VCaP (cell line): ENCODE measurements around the gene COPS4.
"Not testable (repeated sequence)": the region's sequence is repeated elsewhere in the genome, so short reads cannot be mapped to it uniquely, and the experiment has no call there.

Experiments
- H3K27ac ChIP-seq: fragments of 450-650 bp; 2 replicates; pipeline ENCODE4 v1.5.1; 2017
- TF ChIP-seq, protein P1 (sequence below): fragments of 450-650 bp; conservative IDR thresholded peaks from 2 replicates; pipeline ENCODE4 v1.5.1; 2017; ENCODE audit warnings: mild to moderate bottlenecking, moderate library complexity

COPS4 gene

GRCh38 chr4:83083925-83084475 lies 49.0 kb downstream of the COPS4 start:
- no peak overlapping the region for H3K27ac ChIP-seq
- TF ChIP-seq, protein P1, sequence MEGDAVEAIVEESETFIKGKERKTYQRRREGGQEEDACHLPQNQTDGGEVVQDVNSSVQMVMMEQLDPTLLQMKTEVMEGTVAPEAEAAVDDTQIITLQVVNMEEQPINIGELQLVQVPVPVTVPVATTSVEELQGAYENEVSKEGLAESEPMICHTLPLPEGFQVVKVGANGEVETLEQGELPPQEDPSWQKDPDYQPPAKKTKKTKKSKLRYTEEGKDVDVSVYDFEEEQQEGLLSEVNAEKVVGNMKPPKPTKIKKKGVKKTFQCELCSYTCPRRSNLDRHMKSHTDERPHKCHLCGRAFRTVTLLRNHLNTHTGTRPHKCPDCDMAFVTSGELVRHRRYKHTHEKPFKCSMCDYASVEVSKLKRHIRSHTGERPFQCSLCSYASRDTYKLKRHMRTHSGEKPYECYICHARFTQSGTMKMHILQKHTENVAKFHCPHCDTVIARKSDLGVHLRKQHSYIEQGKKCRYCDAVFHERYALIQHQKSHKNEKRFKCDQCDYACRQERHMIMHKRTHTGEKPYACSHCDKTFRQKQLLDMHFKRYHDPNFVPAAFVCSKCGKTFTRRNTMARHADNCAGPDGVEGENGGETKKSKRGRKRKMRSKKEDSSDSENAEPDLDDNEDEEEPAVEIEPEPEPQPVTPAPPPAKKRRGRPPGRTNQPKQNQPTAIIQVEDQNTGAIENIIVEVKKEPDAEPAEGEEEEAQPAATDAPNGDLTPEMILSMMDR: no peak

- H3K27ac ChIP-seq: not testable (repeated sequence)
Measured at GRCh38 chr4:83084956-83085355, 50.0 kb downstream of the COPS4 start.

DNA sequence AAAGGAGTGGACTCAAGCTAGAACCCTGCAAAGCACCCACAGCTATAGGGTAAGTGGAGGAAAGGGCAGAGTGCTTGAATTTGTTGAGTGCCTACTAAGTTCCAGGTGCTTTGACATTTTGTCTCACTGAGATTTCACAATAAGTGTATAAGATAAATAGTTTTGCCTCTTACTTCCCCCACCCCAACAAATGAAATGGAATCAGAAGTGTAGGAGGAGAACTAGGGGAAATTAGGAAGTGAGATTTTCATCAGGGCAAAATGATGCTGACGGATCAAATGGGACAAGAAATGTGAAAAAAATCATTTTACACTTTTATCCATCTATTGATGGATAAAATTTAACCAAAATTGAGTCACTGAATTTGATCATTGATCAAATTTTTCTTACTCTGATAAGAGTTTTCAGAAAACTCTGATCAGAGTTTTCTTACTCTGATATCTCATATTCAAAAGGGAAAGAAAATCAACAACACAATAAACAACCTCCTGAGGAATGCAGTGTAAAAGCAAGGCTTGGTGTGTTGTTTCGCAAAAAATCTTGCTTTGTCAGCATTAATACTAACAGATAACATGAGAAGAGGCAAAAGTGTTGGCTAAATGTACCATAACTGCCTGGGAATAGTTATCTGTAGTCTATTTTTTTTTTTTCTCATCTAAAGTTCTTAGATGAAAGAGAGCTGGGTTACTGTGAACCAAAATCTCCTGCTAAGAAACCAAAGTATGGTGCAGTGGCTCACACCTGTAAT lies 54.6 kb downstream of the COPS4 start:
- TF ChIP-seq, protein P1: no peak

GRCh38 chr4:83093060-83093640 lies 58.2 kb downstream of the COPS4 start:
- no peak overlapping the region for H3K27ac ChIP-seq
- TF ChIP-seq, protein P1: no peak

More for the DNA sequence above, 54.6 kb downstream of the COPS4 start:
- no peak overlapping the region for H3K27ac ChIP-seq

DNA sequence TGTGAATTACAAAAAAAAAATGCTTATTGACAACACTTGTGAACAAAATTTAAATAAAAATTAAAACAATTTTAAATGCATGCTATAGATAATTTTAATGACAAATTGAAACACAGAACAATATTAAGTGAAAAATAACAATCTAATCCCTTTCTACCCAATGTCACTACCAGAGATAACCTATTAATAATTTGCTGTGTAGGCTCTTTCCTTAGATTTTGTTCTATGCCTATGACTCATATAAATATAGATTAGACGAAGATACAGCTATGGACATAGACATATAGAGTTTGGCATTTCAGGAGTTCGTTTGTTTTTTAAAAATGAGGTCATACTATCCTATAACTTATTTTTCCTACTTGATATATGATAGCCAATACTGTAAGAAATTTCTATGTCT lies 61.4 kb downstream of the COPS4 start:
- TF ChIP-seq, protein P1: no peak
- H3K27ac ChIP-seq: no peak overlapping the region

GRCh38 chr4:83104991-83105390 lies 70.0 kb downstream of the COPS4 start:
- TF ChIP-seq, protein P1: no peak
- H3K27ac ChIP-seq: no peak overlapping the region

GRCh38 chr4:83107631-83108030 lies 72.6 kb downstream of the COPS4 start:
- TF ChIP-seq, protein P1: no peak
- no peak overlapping the region for H3K27ac ChIP-seq
